H1 (cell line): ENCODE measurements around the gene SNX30. TPM values are rescaled to one million over a fixed set of nuclear protein-coding genes. Genes with fewer than 3 reads are reported as not detected.

Experiments
- CTCF ChIA-PET: fragments of 300-600 bp; sonication (Branson Sonifier 250); formaldehyde crosslinking; loops from one replicate; lab custom pipeline; 2021; ENCODE audit not compliant: partially characterized antibody; lab: Charles Lee
- POLR2A ChIA-PET: fragments of 300-600 bp; sonication (Branson Sonifier 250); formaldehyde crosslinking; loops from one replicate; lab custom pipeline; 2021; ENCODE audit warnings: inconsistent platforms; ENCODE audit not compliant: partially characterized antibody; lab: Charles Lee
- DNase-seq, 2 experiments: peaks; one replicate each; pipeline versions ENCODE4 v3.0.0 to v3.0.0-alpha.2; 2010 to 2022; ENCODE audit warnings: low spot score in 2 of 2, low read depth in 1 of 2, mixed read lengths in 1 of 2
- FAIRE-seq: peaks from 2 replicates; lab custom pipeline; 2011; peaks lifted over from hg19 to GRCh38; lab: Jason Lieb, UNC
- H2AFZ ChIP-seq: 2 replicates; pipeline ENCODE4 v1.8.1; 2012; ENCODE audit warnings: low read length, inconsistent platforms
- H2AK5ac ChIP-seq: 2 replicates; pipeline ENCODE4 v1.6.1; 2013; ENCODE audit warnings: low read depth, low read length
- H2BK120ac ChIP-seq: replicated peaks from 2 replicates; pipeline ENCODE3; 2013; ENCODE audit warnings: low read depth, low read length, inconsistent platforms
- H2BK12ac ChIP-seq: 2 replicates; pipeline ENCODE4 v1.6.1; 2013; ENCODE audit warnings: low read depth, low read length
- H2BK15ac ChIP-seq: 2 replicates; pipeline ENCODE4 v1.6.1; 2013; ENCODE audit warnings: low read length
- H2BK20ac ChIP-seq: 2 replicates; pipeline ENCODE4 v1.6.1; 2013; ENCODE audit warnings: low read length
- H2BK5ac ChIP-seq: 2 replicates; pipeline ENCODE4 v1.6.1; 2013; ENCODE audit warnings: low read depth, low read length
- H3K14ac ChIP-seq: 2 replicates; pipeline ENCODE4 v1.6.1; 2013; ENCODE audit warnings: inconsistent platforms; ENCODE audit not compliant: insufficient read length
- H3K18ac ChIP-seq: 2 replicates; pipeline ENCODE4 v1.6.1; 2013; ENCODE audit warnings: low read length; ENCODE audit errors: extremely low read depth
- H3K23ac ChIP-seq: 2 replicates; pipeline ENCODE4 v1.6.1; 2013; ENCODE audit warnings: inconsistent platforms; ENCODE audit not compliant: insufficient read length
- H3K23me2 ChIP-seq: 2 replicates; pipeline ENCODE4 v1.6.1; 2013; ENCODE audit warnings: low read depth, low read length
- H3K27ac ChIP-seq: 2 replicates; pipeline ENCODE4 v1.6.1; 2011; ENCODE audit warnings: low read depth, low read length, inconsistent platforms
- H3K27me3 ChIP-seq, 4 experiments: replicated peaks in 1 of 4; 1 replicate in 1 of 4; 2 replicates in 3 of 4; pipeline versions ENCODE4 v1.6.1 to v1.8.1; 2011 to 2013; ENCODE audit warnings: low read length in 3 of 4, mild to moderate bottlenecking in 3 of 4, inconsistent platforms in 2 of 4, mixed read lengths in 2 of 4, moderate library complexity in 1 of 4; ENCODE audit not compliant: control insufficient read depth in 3 of 4, insufficient read depth in 3 of 4; ENCODE audit errors: extremely low read depth in 1 of 4
- H3K36me3 ChIP-seq, 4 experiments: 2 replicates each; pipeline versions ENCODE4 v1.6.1 to v1.8.1; 2011 to 2013; ENCODE audit warnings: mild to moderate bottlenecking in 4 of 4, low read length in 3 of 4, moderate library complexity in 2 of 4, control low read depth in 1 of 4, inconsistent platforms in 1 of 4; ENCODE audit not compliant: insufficient read depth in 4 of 4, control insufficient read depth in 2 of 4
- H3K4ac ChIP-seq: replicated peaks from 2 replicates; pipeline ENCODE3; 2013; ENCODE audit warnings: low read length, low read depth, mixed read lengths, inconsistent platforms; ENCODE audit not compliant: insufficient read length
- H3K4me1 ChIP-seq, 4 experiments: replicated peaks in 1 of 4; 1 replicate in 1 of 4; 2 replicates in 3 of 4; pipeline versions ENCODE4 v1.6.1 to v1.8.1; 2011 to 2013; ENCODE audit warnings: low read length in 3 of 4, inconsistent platforms in 2 of 4, mixed read lengths in 1 of 4; ENCODE audit not compliant: insufficient read depth in 4 of 4, control insufficient read depth in 3 of 4
- H3K4me2 ChIP-seq, 2 experiments: 2 replicates each; pipeline versions ENCODE4 v1.6.1 to v1.8.1; 2011 to 2013; ENCODE audit warnings: low read depth in 2 of 2, low read length in 2 of 2, control low read depth in 1 of 2, inconsistent platforms in 1 of 2, mild to moderate bottlenecking in 1 of 2; ENCODE audit not compliant: insufficient read depth in 1 of 2
- H3K4me3 ChIP-seq, 4 experiments: fragments of 200-600, 300-600 bp in 1 of 4; sonication (generic), shearing (Covaris generic), sonication (Bioruptor Twin) in 1 of 4; 2 replicates each; pipeline versions ENCODE4 v1.5.1 to v1.8.1; 2011 to 2016; ENCODE audit warnings: low read length in 4 of 4, low read depth in 3 of 4, control low read depth in 2 of 4, inconsistent platforms in 2 of 4, mild to moderate bottlenecking in 2 of 4, mixed read lengths in 1 of 4, moderate library complexity in 1 of 4; ENCODE audit not compliant: insufficient read depth in 2 of 4; ENCODE audit errors: extremely low read depth in 1 of 4
- H3K56ac ChIP-seq: replicated peaks from 2 replicates; pipeline ENCODE3; 2013; ENCODE audit warnings: low read depth, mild to moderate bottlenecking, mixed read lengths, low read length, inconsistent platforms; ENCODE audit not compliant: insufficient read length
- H3K79me1 ChIP-seq: 2 replicates; pipeline ENCODE4 v1.6.1; 2013; ENCODE audit warnings: low read depth, low read length, control low read depth
- H3K79me2 ChIP-seq, 2 experiments: 2 replicates each; pipeline versions ENCODE4 v1.6.1 to v1.8.1; 2012 to 2013; ENCODE audit warnings: low read length in 2 of 2, mild to moderate bottlenecking in 2 of 2, inconsistent platforms in 1 of 2; ENCODE audit not compliant: insufficient read depth in 2 of 2, control insufficient read depth in 1 of 2
- H3K9ac ChIP-seq, 4 experiments: replicated peaks in 1 of 4; 1 replicate in 1 of 4; 2 replicates in 3 of 4; pipeline versions ENCODE4 v1.6.1 to v1.8.1; 2011 to 2013; ENCODE audit warnings: low read depth in 3 of 4, low read length in 3 of 4, control low read depth in 2 of 4, mild to moderate bottlenecking in 2 of 4, moderate library complexity in 2 of 4, inconsistent platforms in 1 of 4; ENCODE audit errors: extremely low read depth in 1 of 4
- H3K9me3 ChIP-seq, 2 experiments: 2 replicates each; pipeline versions ENCODE4 v1.6.1 to v1.8.1; 2012 to 2013; ENCODE audit warnings: mild to moderate bottlenecking in 2 of 2, moderate library complexity in 2 of 2, control low read depth in 1 of 2, inconsistent platforms in 1 of 2, low read depth in 1 of 2, low read length in 1 of 2, mixed read lengths in 1 of 2; ENCODE audit not compliant: insufficient read depth in 2 of 2
- H4K20me1 ChIP-seq, 2 experiments: replicated peaks in 1 of 2; 2 replicates each; pipeline versions ENCODE3 to v1.8.1; 2011 to 2013; ENCODE audit warnings: inconsistent platforms in 2 of 2, low read length in 2 of 2, mild to moderate bottlenecking in 1 of 2; ENCODE audit not compliant: insufficient read depth in 2 of 2, control insufficient read depth in 1 of 2
- H4K5ac ChIP-seq: 2 replicates; pipeline ENCODE4 v1.6.1; 2013; ENCODE audit warnings: low read length, low read depth, mixed read lengths, inconsistent platforms; ENCODE audit not compliant: insufficient read length
- H4K8ac ChIP-seq: 2 replicates; pipeline ENCODE4 v1.8.0; 2013; ENCODE audit warnings: mild to moderate bottlenecking, moderate library complexity, low read length, inconsistent platforms; ENCODE audit not compliant: insufficient read depth; ENCODE audit errors: extremely low read depth
- H4K91ac ChIP-seq: replicated peaks from 2 replicates; pipeline ENCODE3; 2013; ENCODE audit warnings: low read length, mixed read lengths, inconsistent platforms; ENCODE audit not compliant: insufficient read length
- ASH2L ChIP-seq: fragments of 200-600, 300-600 bp; sonication (generic); IDR thresholded peaks from one replicate; pipeline ENCODE4 v1.7.1; 2017; ENCODE audit warnings: low read length
- CBX8 ChIP-seq: fragments of 300-800, 300-1000 bp; sonication (generic); IDR thresholded peaks from 2 replicates; pipeline ENCODE4 v1.7.1; 2016; ENCODE audit warnings: low read depth, low read length, borderline replicate concordance
- CTBP2 ChIP-seq: IDR thresholded peaks from 2 replicates; pipeline ENCODE4 v1.7.0; 2011; ENCODE audit warnings: borderline replicate concordance, mild to moderate bottlenecking, moderate library complexity, mixed read lengths, low read length; ENCODE audit not compliant: insufficient read depth, insufficient read length
- FOSL1 ChIP-seq: IDR thresholded peaks from 2 replicates; pipeline ENCODE4 v1.6.1; 2011; ENCODE audit warnings: mild to moderate bottlenecking, low read depth, low read length, moderate library complexity; ENCODE audit not compliant: insufficient read depth
- KDM1A ChIP-seq: fragments of 200-600, 300-600 bp; sonication (generic); IDR thresholded peaks from 2 replicates; pipeline ENCODE4 v1.7.1; 2016; ENCODE audit warnings: mild to moderate bottlenecking, low read length, borderline replicate concordance
- MAX ChIP-seq: IDR thresholded peaks from 2 replicates; pipeline ENCODE4 v1.6.1; 2012; ENCODE audit warnings: inconsistent platforms
- TBP ChIP-seq: IDR thresholded peaks from 2 replicates; pipeline ENCODE4 v1.6.1; 2011; ENCODE audit warnings: low read depth, low read length, improper control_type of control experiment
- ZNF274 ChIP-seq: IDR thresholded peaks from 2 replicates; pipeline ENCODE4 v1.7.0; 2012; ENCODE audit warnings: low read length, borderline replicate concordance; ENCODE audit errors: extremely low read depth
- WGBS, 2 experiments: shearing (Covaris generic) in 1 of 2; methylation state at CpG; one replicate each; pipeline versions ENCODE4 v1.1.6 to v1.1.7; 2013 to 2015; ENCODE audit warnings: low lambda C conversion rate in 2 of 2, mixed read lengths in 2 of 2, inconsistent platforms in 1 of 2, low coverage in 1 of 2, missing lambda C conversion rate in 1 of 2; ENCODE audit not compliant: insufficient replicate concordance in 2 of 2, insufficient coverage in 1 of 2, insufficient read length in 1 of 2; ENCODE audit errors: extremely low coverage in 1 of 2, missing lambda C conversion rate in 1 of 2; 5-methylcytosine and 5-hydroxymethylcytosine counted together
- polyA plus RNA-seq, 7 experiments: library from polyadenylated mRNA; depleted of rRNA in 3 of 7; stranded (reverse) in 5 of 7; unstranded in 2 of 7; fragments of >200 nt in 5 of 7; fragments of 200-250 nt in 2 of 7; gene quantifications; 1 replicate in 5 of 7; 2 replicates in 1 of 7; 4 replicates in 1 of 7; pipeline versions ENCODE4 v1.2.1 to v1.2.3, GENCODE V29; 2011 to 2013; ENCODE audit warnings: missing spikeins in 2 of 7, mixed read lengths in 2 of 7
- total RNA-seq: library from RNA; stranded (reverse); fragmentation: NEBNext Ultra II Directional; extraction: Animal tissue kit (Norgen Biotek cat#: 25700); gene quantifications from 2 replicates; pipeline ENCODE4 v1.2.1, GENCODE V29; 2021

The SNX30 gene
- total and polyA plus RNA-seq, 2 of the 8 experiments (the other 6 are each of a cell fraction or from before 2014, with no cell fraction given): 4.0 to 12.2 TPM

DNA sequence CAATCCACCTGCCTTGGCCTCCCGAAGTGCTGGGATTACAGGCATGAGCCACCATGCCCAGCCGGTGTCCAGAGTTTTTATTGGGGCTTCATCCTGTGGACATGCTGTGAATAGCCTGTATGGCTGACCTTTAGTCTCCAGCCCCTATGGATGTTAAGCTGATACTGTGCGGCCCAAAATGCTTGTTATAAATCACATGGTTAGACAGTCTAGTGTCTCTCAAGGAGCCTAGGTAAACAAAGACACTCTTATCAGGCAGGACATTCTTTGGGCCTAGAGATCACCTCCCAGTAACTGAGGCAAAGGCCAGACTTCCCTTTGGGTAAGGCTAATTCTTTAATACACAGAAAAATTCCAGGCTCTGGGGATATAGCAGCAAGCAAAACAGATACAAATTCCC lies 162.1 kb downstream of the SNX30 start:
- Histone ChIP-seq H4K5ac (no peak overlapping the region), H3K18ac (no peak overlapping the region), H2BK5ac (no peak overlapping the region), H2BK15ac (no peak overlapping the region), H3K4ac (no peak overlapping the region), H3K56ac (no peak overlapping the region), H4K20me1 (no peaks in the 10 kb centered on the region), H3K14ac (no peak overlapping the region), H3K79me1 (no peaks in the 10 kb centered on the region), H3K9ac (no peak overlapping the region), H3K23me2 (no peaks in the 10 kb centered on the region), H2BK12ac (no peak overlapping the region), H2BK120ac (no peak overlapping the region), H2AFZ (no peak overlapping the region), H3K36me3 (no peaks in the 10 kb centered on the region), H3K27me3 (no peaks in the 10 kb centered on the region; a peak in 1 of 7 replicates), H3K27ac (no peak overlapping the region), H3K4me1 (no peaks in the 10 kb centered on the region), H2BK20ac (no peak overlapping the region), H2AK5ac (no peak overlapping the region), H3K9me3 (peaks cover 5 to 9% of the 10 kb centered on the region in 2 experiments), H3K23ac (no peak overlapping the region), H3K4me2 (no peak overlapping the region), H3K4me3 (no peak overlapping the region), H3K79me2 (no peaks in the 10 kb centered on the region), H4K91ac (no peak overlapping the region), H4K8ac (no peak overlapping the region)
- TF ChIP-seq CBX8: no peak
- no peak for TF ChIP-seq MAX
- TF ChIP-seq TBP: no peak
- TF ChIP-seq CTBP2: no peak
- TF ChIP-seq KDM1A: no peak
- no peak for TF ChIP-seq ZNF274
- no peak for TF ChIP-seq FOSL1
- TF ChIP-seq ASH2L: no peak
- WGBS, 2 experiments: 86% methylated on average over 3 of the region's 3 CpGs; no CpG with 5 or more reads in 1 of the 2 experiments
- FAIRE-seq (no peak), DNase-seq (no peak)
- CTCF ChIA-PET: interaction anchor here (1.2 to 4.9 kb wide), 4 partner anchors 9 to 200 kb away, joined by 3 to 28 read pairs (median 8); no protein-coding TSS in a partner anchor
- POLR2A ChIA-PET: no interaction called here
